ENCODE results near the gene HOXC11.

GRCh38 chr12:53983568-53983949 is 10.6 kb downstream of the HOXC11 start:
- TF ChIP-seq CTCF (IDR thresholded peaks at IDR 0.05), result no peak
- no peak for TF ChIP-seq POLR2A (IDR thresholded peaks at IDR 0.05)

Measured in sigmoid colon (tissue), 3 donors.